H54 (cell line): ENCODE results near the gene ACTR10.

ENCODE experiments used
- DNase-seq: peaks from one replicate; pipeline ENCODE4 v3.0.0; 2011; ENCODE audit warnings: low spot score, mixed read lengths; ENCODE audit not compliant: insufficient read length
- FAIRE-seq: peaks from 3 replicates; lab custom pipeline; 2011; peaks lifted over from hg19 to GRCh38; lab: Jason Lieb, UNC
- POLR2A ChIP-seq: IDR thresholded peaks from 2 replicates; pipeline ENCODE4 v1.6.1; 2011; ENCODE audit warnings: low read depth, mild to moderate bottlenecking, low read length

The ACTR10 gene

GRCh38 chr14:58280954-58281787, 81.2 kb downstream of the ACTR10 start:
- TF ChIP-seq POLR2A, result no peak
- FAIRE-seq, result peak; percentile 65
- no peak for DNase-seq

- no peak for TF ChIP-seq POLR2A
- FAIRE-seq (no peak), DNase-seq (no peak)
Observed at GRCh38 chr14:58281969-58282368, 82.0 kb downstream of the ACTR10 start.

- no peak for FAIRE-seq
- DNase-seq, result no peak
- TF ChIP-seq POLR2A, result no peak
Observed at GRCh38 chr14:58282925-58283593, 83.1 kb downstream of the ACTR10 start.

- FAIRE-seq (no peak), DNase-seq (no peak)
- no peak for TF ChIP-seq POLR2A
Observed at GRCh38 chr14:58283730-58284129, 83.8 kb downstream of the ACTR10 start.

GRCh38 chr14:58285132-58285531, 85.2 kb downstream of the ACTR10 start:
- FAIRE-seq (no peak), DNase-seq (no peak)
- TF ChIP-seq POLR2A, result no peak
